Panc1 (cell line): ENCODE data around the gene LSMEM2. TPM values are rescaled to one million over a fixed set of nuclear protein-coding genes. Genes with fewer than 3 reads are reported as not detected.
A peak's percentile ranks its signal among the peaks of the same experiment; 100 is the strongest.

Experiments
- ATAC-seq: fragments of 200-7000 bp; cut with Tn5 transposase; 2 replicates; pipeline ENCODE4 v1.9.1; 2020; ENCODE audit warnings: mild to moderate bottlenecking, moderate library complexity
- BruUV-seq: library from RNA; stranded (reverse); fragments of 400-500 nt; replicated peaks from 2 replicates; lab custom pipeline; 2021; lab: Mats Ljungman, UMichigan
- CTCF ChIA-PET: fragments of 300-600 bp; sonication (Branson Sonifier 250); formaldehyde crosslinking; loops from one replicate; lab custom pipeline; 2022; ENCODE audit warnings: antibody characterized with exemption; lab: Charles Lee
- POLR2A ChIA-PET: fragments of 300-600 bp; sonication (Branson Sonifier 250); formaldehyde crosslinking; loops from one replicate; lab custom pipeline; 2022; ENCODE audit warnings: antibody characterized with exemption; lab: Charles Lee
- DNase-seq: peaks from one replicate; pipeline ENCODE4 v3.0.0-alpha.2; 2010; ENCODE audit warnings: low read depth, low spot score
- H3K27ac ChIP-seq: 2 replicates; pipeline ENCODE4 v1.5.1; 2011; ENCODE audit warnings: mild to moderate bottlenecking, low read length, inconsistent platforms
- H3K27me3 ChIP-seq: fragments of 200-500 bp; sonication (Bioruptor generic); 2 replicates; pipeline ENCODE4 v1.6.0; 2014; ENCODE audit warnings: low read length, inconsistent platforms; ENCODE audit not compliant: control insufficient read depth, insufficient read depth
- H3K36me3 ChIP-seq: fragments of 200-500 bp; sonication (Bioruptor generic); 2 replicates; pipeline ENCODE4 v1.5.1; 2014; ENCODE audit warnings: inconsistent platforms, mild to moderate bottlenecking, low read length, moderate library complexity; ENCODE audit not compliant: control insufficient read depth, insufficient read depth
- H3K4me1 ChIP-seq: 2 replicates; pipeline ENCODE4 v1.5.1; 2011; ENCODE audit warnings: inconsistent platforms, mild to moderate bottlenecking, low read length, moderate library complexity; ENCODE audit not compliant: control insufficient read depth, insufficient read depth
- H3K4me3 ChIP-seq, 2 experiments: 2 replicates each; pipeline ENCODE4 v1.5.1; 2011 to 2012; ENCODE audit warnings: low read depth in 2 of 2, low read length in 2 of 2, mild to moderate bottlenecking in 2 of 2, inconsistent platforms in 1 of 2, moderate library complexity in 1 of 2
- H3K9me3 ChIP-seq: fragments of 200-500 bp; sonication (Bioruptor generic); 2 replicates; pipeline ENCODE4 v1.5.1; 2014; ENCODE audit warnings: low read depth, mild to moderate bottlenecking, inconsistent platforms, low read length, moderate library complexity; ENCODE audit not compliant: control insufficient read depth, insufficient read depth
- CTCF ChIP-seq: fragments of 450-650 bp; IDR thresholded peaks from 2 replicates; pipeline ENCODE4 v1.5.1; 2017; ENCODE audit warnings: mild to moderate bottlenecking
- POLR2AphosphoS5 ChIP-seq: IDR thresholded peaks from 2 replicates; pipeline ENCODE4 v1.6.1; 2012; ENCODE audit warnings: mild to moderate bottlenecking, low read depth, low read length, moderate library complexity
- SIN3A ChIP-seq: IDR thresholded peaks from 2 replicates; pipeline ENCODE4 v1.6.1; 2012; ENCODE audit warnings: low read depth, mild to moderate bottlenecking, low read length, moderate library complexity, borderline replicate concordance; ENCODE audit not compliant: insufficient read depth
- TCF7L2 ChIP-seq: IDR thresholded peaks from 2 replicates; pipeline ENCODE4 v1.6.1; 2011; ENCODE audit warnings: mild to moderate bottlenecking, low read depth, low read length, inconsistent platforms
- in situ Hi-C: cut with HindIII; loops from 2 replicates; pipeline ENCODE4 v1.10.0; 2016; ENCODE audit warnings: low sequenced_read_pairs, low pct_unique_long_range_greater_than_20kb
- intact Hi-C: fragments of 100-400 bp; cut with micrococcal nuclease; formaldehyde crosslinking; loops from one replicate; pipeline ENCODE4 v1.10.0; 2022; ENCODE audit not compliant: unreplicated experiment
- total RNA-seq: library from RNA; stranded (reverse); gene quantifications from one replicate; pipeline ENCODE4 v1.2.1, GENCODE V29; 2021; ENCODE audit not compliant: unreplicated experiment
- TF ChIP-seq, protein P1 (sequence below), 2 experiments: IDR thresholded peaks; 2 replicates each; pipeline ENCODE4 v1.6.1; 2011 to 2012; ENCODE audit warnings: low read depth in 2 of 2, control low read depth in 1 of 2, low read length in 1 of 2, mild to moderate bottlenecking in 1 of 2, moderate library complexity in 1 of 2; ENCODE audit not compliant: insufficient read depth in 1 of 2

LSMEM2 gene
- total RNA-seq, 1 experiment from 2014 or later = not detected

DNA sequence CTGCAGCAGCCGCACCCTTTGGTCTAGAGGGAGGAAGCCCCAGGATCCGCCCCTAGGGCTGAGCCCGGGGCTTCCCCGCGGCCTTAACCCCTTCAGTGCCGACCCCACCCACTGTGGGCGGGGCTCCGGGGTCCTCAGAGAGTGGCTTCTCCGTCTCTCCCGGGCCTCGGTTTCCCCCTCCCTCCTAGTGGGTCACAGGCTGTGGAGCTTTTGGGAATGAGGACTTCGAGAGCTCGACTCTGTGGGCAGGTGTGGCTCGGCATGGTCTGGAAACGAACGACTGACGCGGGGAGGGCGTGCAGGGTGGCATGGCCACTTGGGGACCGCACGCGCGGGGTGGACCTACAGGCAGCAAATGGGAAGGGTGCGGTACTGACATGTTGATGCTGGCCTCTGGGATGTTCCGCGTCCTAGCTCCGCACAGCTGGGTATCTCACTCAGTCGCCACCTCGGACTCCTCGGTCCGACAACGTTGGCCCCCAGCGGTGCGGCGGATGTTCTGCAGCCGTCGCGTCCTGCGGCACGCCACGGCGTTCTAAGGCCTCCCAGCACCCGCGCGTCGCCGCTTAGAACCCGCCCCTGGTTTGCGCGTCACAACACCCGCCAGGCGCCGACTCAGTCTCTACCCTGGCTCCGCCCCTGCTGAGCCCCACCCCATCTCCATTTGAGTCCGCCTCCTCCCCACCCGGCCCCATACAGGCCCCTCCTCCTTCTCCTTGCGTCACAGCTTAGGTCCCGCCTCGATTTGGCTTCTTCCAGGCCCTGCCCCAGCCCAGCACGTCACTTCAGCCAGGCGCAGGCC lies 20.1 kb downstream of the LSMEM2 start, which contains the start of the genes HYAL3 and NAA80:
HYAL3 (minus strand) TSS at position 570 of the 802 bp plus-strand sequence. CDS start 3,803 bp downstream, outside the sequence.
NAA80 (minus strand) TSS at position 570 of the 802 bp plus-strand sequence. CDS start 1,942 bp downstream, outside the sequence.
- H3K9me3 ChIP-seq = no peaks in the 10 kb centered on the region
- no TSS peak for BruUV-seq
- TF ChIP-seq, protein P1, sequence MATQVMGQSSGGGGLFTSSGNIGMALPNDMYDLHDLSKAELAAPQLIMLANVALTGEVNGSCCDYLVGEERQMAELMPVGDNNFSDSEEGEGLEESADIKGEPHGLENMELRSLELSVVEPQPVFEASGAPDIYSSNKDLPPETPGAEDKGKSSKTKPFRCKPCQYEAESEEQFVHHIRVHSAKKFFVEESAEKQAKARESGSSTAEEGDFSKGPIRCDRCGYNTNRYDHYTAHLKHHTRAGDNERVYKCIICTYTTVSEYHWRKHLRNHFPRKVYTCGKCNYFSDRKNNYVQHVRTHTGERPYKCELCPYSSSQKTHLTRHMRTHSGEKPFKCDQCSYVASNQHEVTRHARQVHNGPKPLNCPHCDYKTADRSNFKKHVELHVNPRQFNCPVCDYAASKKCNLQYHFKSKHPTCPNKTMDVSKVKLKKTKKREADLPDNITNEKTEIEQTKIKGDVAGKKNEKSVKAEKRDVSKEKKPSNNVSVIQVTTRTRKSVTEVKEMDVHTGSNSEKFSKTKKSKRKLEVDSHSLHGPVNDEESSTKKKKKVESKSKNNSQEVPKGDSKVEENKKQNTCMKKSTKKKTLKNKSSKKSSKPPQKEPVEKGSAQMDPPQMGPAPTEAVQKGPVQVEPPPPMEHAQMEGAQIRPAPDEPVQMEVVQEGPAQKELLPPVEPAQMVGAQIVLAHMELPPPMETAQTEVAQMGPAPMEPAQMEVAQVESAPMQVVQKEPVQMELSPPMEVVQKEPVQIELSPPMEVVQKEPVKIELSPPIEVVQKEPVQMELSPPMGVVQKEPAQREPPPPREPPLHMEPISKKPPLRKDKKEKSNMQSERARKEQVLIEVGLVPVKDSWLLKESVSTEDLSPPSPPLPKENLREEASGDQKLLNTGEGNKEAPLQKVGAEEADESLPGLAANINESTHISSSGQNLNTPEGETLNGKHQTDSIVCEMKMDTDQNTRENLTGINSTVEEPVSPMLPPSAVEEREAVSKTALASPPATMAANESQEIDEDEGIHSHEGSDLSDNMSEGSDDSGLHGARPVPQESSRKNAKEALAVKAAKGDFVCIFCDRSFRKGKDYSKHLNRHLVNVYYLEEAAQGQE (IDR thresholded peaks at IDR 0.05; ENCODE audit: insufficient read depth in 1 of 2, low read depth in 2 of 2, low read length in 1 of 2) = 0 out of 4 replicates have a peak, but pooled peaks of 1 of the 2 experiments have one; percentile 16
- TF ChIP-seq SIN3A = no peak; the same call in 1 of the 2 replicates
- H3K4me3 ChIP-seq = peak within 1 kb of the TSS; percentile 65 to 77
- ChIA-PET POLR2A (interaction anchor here (0.6 to 0.7 kb wide), 3 partner anchors 16 to 369 kb away, joined by 3 to 10 read pairs (median 6); no protein-coding TSS in a partner anchor), CTCF (interaction anchor here (0.6 to 0.7 kb wide), 3 partner anchors 26 to 1203 kb away, joined by 4 to 6 read pairs (median 4); no protein-coding TSS in a partner anchor)
- intact Hi-C loops (no loop called here), in situ Hi-C loops (no loop called here)
- H3K36me3 ChIP-seq = no peaks in the 10 kb centered on the region
- peak within 1 kb of the TSS; percentile 79 for H3K27ac ChIP-seq
- no peaks in the 10 kb centered on the region for H3K27me3 ChIP-seq
- ATAC-seq = peak; percentile 93
- peaks cover 4% of the 10 kb centered on the region for H3K4me1 ChIP-seq
- DNase-seq = peak; percentile 92

- no peak for ATAC-seq
- Histone ChIP-seq H3K27me3 (no peaks in the 10 kb centered on the region), H3K27ac (peak overlapping the region; percentile 79), H3K4me3 (peak overlapping the region; percentile 63 to 65), H3K4me1 (peaks cover 4% of the 10 kb centered on the region), H3K36me3 (no peaks in the 10 kb centered on the region), H3K9me3 (no peaks in the 10 kb centered on the region)
- CTCF ChIA-PET = interaction anchor here (0.6 to 0.7 kb wide), 3 partner anchors 25 to 1203 kb away, joined by 4 to 6 read pairs (median 4); no protein-coding TSS in a partner anchor
- intact Hi-C loops (no loop called here), in situ Hi-C loops (no loop called here)
- POLR2A ChIA-PET = interaction anchor here (0.6 to 0.7 kb wide), 3 partner anchors 15 to 370 kb away, joined by 3 to 10 read pairs (median 6); no protein-coding TSS in a partner anchor
- DNase-seq = no peak
- TF ChIP-seq CTCF (no peak), SIN3A (no peak), TCF7L2 (no peak), POLR2AphosphoS5 (no peak)
- TF ChIP-seq, protein P1 (IDR thresholded peaks at IDR 0.05; ENCODE audit: insufficient read depth in 1 of 2, low read depth in 2 of 2, low read length in 1 of 2) = no peak
- BruUV-seq = no TSS peak
Observed at GRCh38 chr3:50299638-50299928, 20.7 kb downstream of the LSMEM2 start.
